Measurements from ENCODE around the gene SCUBE3. TPM values are rescaled to one million over a fixed set of nuclear protein-coding genes. Genes with fewer than 3 reads are reported as not detected.

The SCUBE3 gene
- total and polyA plus RNA-seq, 2 of the 8 experiments (the other 6 are each of a cell fraction or from before 2014, with no cell fraction given), result 0.80 to 1.0 TPM

GRCh38 chr6:35216412-35216732 is 2.6 kb downstream of the SCUBE3 start (continued):
- TF ChIP-seq SUZ12 (IDR thresholded peaks at IDR 0.05; ENCODE audit: low read length), result no peak
- TF ChIP-seq TAF1 (IDR thresholded peaks at IDR 0.05; ENCODE audit: low read depth, low read length), result no peak
- TF ChIP-seq JUN (IDR thresholded peaks at IDR 0.05; ENCODE audit: low read depth, low read length), result no peak

Measured in H1 (cell line).